IMR-90 (cell line): ENCODE data around the gene CPXM2. TPM values are rescaled to one million over a fixed set of nuclear protein-coding genes. Genes with fewer than 3 reads are reported as not detected.

ENCODE experiments used
- ATAC-seq: fragments of 200-7000 bp; cut with Tn5 transposase; 2 replicates; pipeline ENCODE4 v1.9.1; 2020; ENCODE audit warnings: low read depth, mild to moderate bottlenecking, moderate library complexity
- BruUV-seq: library from RNA; stranded (reverse); fragments of 400-500 nt; replicated peaks from 2 replicates; lab custom pipeline; 2021; lab: Mats Ljungman, UMichigan
- CTCF ChIA-PET: fragments of 300-600 bp; formaldehyde crosslinking; extraction: SDS; loops from one replicate; lab custom pipeline; 2021; ENCODE audit warnings: antibody characterized with exemption; lab: Yijun Ruan, JAX
- POLR2A ChIA-PET: fragments of 300-600 bp; sonication (Branson Sonifier 250); formaldehyde crosslinking; loops from one replicate; lab custom pipeline; 2022; ENCODE audit warnings: antibody characterized with exemption; ENCODE audit not compliant: unreplicated experiment; lab: Charles Lee
- DNase-seq: peaks from one replicate; pipeline ENCODE4 v3.0.0; 2013
- H2AFZ ChIP-seq: replicated peaks from 2 replicates; pipeline ENCODE3; 2013; ENCODE audit warnings: low read length, mild to moderate bottlenecking; ENCODE audit not compliant: poor library complexity
- H2AK5ac ChIP-seq: 2 replicates; pipeline ENCODE4 v1.6.1; 2013; ENCODE audit warnings: low read depth, low read length, inconsistent platforms
- H2AK9ac ChIP-seq: replicated peaks from 2 replicates; pipeline ENCODE3; 2013; ENCODE audit warnings: mild to moderate bottlenecking, low read depth, low read length, moderate library complexity; ENCODE audit not compliant: poor library complexity
- H2BK120ac ChIP-seq: 2 replicates; pipeline ENCODE4 v1.6.1; 2013; ENCODE audit warnings: low read depth, low read length, inconsistent platforms
- H2BK15ac ChIP-seq: 3 replicates; pipeline ENCODE4 v1.6.1; 2013; ENCODE audit warnings: low read depth, low read length, inconsistent platforms
- H2BK20ac ChIP-seq: 2 replicates; pipeline ENCODE4 v1.6.1; 2013; ENCODE audit warnings: low read depth, mild to moderate bottlenecking, inconsistent platforms, low read length, moderate library complexity
- H2BK5ac ChIP-seq: 2 replicates; pipeline ENCODE4 v1.6.1; 2013; ENCODE audit warnings: mild to moderate bottlenecking, low read depth, low read length, inconsistent platforms; ENCODE audit not compliant: poor library complexity, severe bottlenecking
- H3K14ac ChIP-seq: replicated peaks from 2 replicates; pipeline ENCODE4 v1.6.1; 2013; ENCODE audit warnings: low read depth, low read length, inconsistent platforms
- H3K18ac ChIP-seq: 2 replicates; pipeline ENCODE4 v1.6.1; 2013; ENCODE audit warnings: low read depth, low read length, control low read depth
- H3K23ac ChIP-seq: 2 replicates; pipeline ENCODE4 v1.6.1; 2013; ENCODE audit warnings: low read depth, low read length, inconsistent platforms
- H3K27ac ChIP-seq: 2 replicates; pipeline ENCODE4 v1.5.1; 2013; ENCODE audit warnings: mild to moderate bottlenecking, control low read depth, low read length; ENCODE audit not compliant: insufficient read depth
- H3K27me3 ChIP-seq: 2 replicates; pipeline ENCODE4 v1.6.1; 2013; ENCODE audit warnings: low read length; ENCODE audit not compliant: control insufficient read depth, insufficient read depth
- H3K36me3 ChIP-seq: 2 replicates; pipeline ENCODE4 v1.6.1; 2013; ENCODE audit warnings: low read length, mixed read lengths; ENCODE audit not compliant: control insufficient read depth, insufficient read depth
- H3K4ac ChIP-seq: 2 replicates; pipeline ENCODE4 v1.6.1; 2013; ENCODE audit warnings: low read depth, low read length, inconsistent platforms
- H3K4me1 ChIP-seq: 2 replicates; pipeline ENCODE4 v1.6.1; 2013; ENCODE audit warnings: low read length, mixed read lengths; ENCODE audit not compliant: control insufficient read depth, insufficient read depth
- H3K4me2 ChIP-seq: 2 replicates; pipeline ENCODE4 v1.6.1; 2013; ENCODE audit warnings: low read depth, mild to moderate bottlenecking, control low read depth, low read length, moderate library complexity
- H3K4me3 ChIP-seq: 2 replicates; pipeline ENCODE4 v1.5.1; 2013; ENCODE audit warnings: low read depth, mild to moderate bottlenecking, control low read depth, low read length, moderate library complexity; ENCODE audit not compliant: insufficient read depth
- H3K56ac ChIP-seq: 2 replicates; pipeline ENCODE4 v1.6.1; 2013; ENCODE audit warnings: low read length, inconsistent platforms; ENCODE audit not compliant: insufficient read depth; ENCODE audit errors: extremely low read depth
- H3K79me1 ChIP-seq, 2 experiments: 2 replicates each; pipeline ENCODE4 v1.6.1; 2013; ENCODE audit warnings: low read length in 2 of 2, inconsistent platforms in 1 of 2, low read depth in 1 of 2
- H3K9ac ChIP-seq: 2 replicates; pipeline ENCODE4 v1.6.1; 2013; ENCODE audit warnings: low read depth, low read length, control low read depth
- H3K9me1 ChIP-seq: 2 replicates; pipeline ENCODE4 v1.6.1; 2013; ENCODE audit warnings: low read length, inconsistent platforms; ENCODE audit not compliant: insufficient read depth
- H3K9me3 ChIP-seq: 2 replicates; pipeline ENCODE4 v1.6.1; 2013; ENCODE audit warnings: low read length; ENCODE audit not compliant: control insufficient read depth, insufficient read depth
- H4K20me1 ChIP-seq: 2 replicates; pipeline ENCODE4 v1.6.1; 2013; ENCODE audit warnings: low read length, inconsistent platforms; ENCODE audit not compliant: insufficient read depth
- H4K5ac ChIP-seq: 2 replicates; pipeline ENCODE4 v1.6.1; 2013; ENCODE audit warnings: mild to moderate bottlenecking, low read depth, low read length, control low read depth
- H4K8ac ChIP-seq, 2 experiments: 2 replicates each; pipeline ENCODE4 v1.6.1; 2013; ENCODE audit warnings: low read depth in 2 of 2, low read length in 2 of 2, control low read depth in 1 of 2, inconsistent platforms in 1 of 2
- H4K91ac ChIP-seq: 2 replicates; pipeline ENCODE4 v1.6.1; 2013; ENCODE audit warnings: low read depth, low read length, inconsistent platforms; ENCODE audit not compliant: insufficient read depth
- BHLHE40 ChIP-seq: fragments of 150-350 bp; IDR thresholded peaks from 2 replicates; pipeline ENCODE4 v1.6.1; 2016; ENCODE audit warnings: mild to moderate bottlenecking, low read depth, low read length
- CEBPB ChIP-seq: IDR thresholded peaks from 2 replicates; pipeline ENCODE4 v1.6.1; 2012; ENCODE audit warnings: low read depth, low read length, improper control_type of control experiment
- ELK1 ChIP-seq: fragments of 150-350 bp; IDR thresholded peaks from 2 replicates; pipeline ENCODE4 v1.6.1; 2016; ENCODE audit warnings: low read depth, mild to moderate bottlenecking, low read length, moderate library complexity, borderline replicate concordance
- MAFK ChIP-seq: IDR thresholded peaks from 2 replicates; pipeline ENCODE4 v1.6.1; 2012; ENCODE audit warnings: low read depth, low read length, improper control_type of control experiment
- MAZ ChIP-seq: IDR thresholded peaks from 2 replicates; pipeline ENCODE4 v1.6.1; 2012; ENCODE audit warnings: low read depth, mild to moderate bottlenecking, low read length, improper control_type of control experiment, moderate library complexity, borderline replicate concordance
- MXI1 ChIP-seq: IDR thresholded peaks from 2 replicates; pipeline ENCODE4 v1.6.1; 2012; ENCODE audit warnings: low read depth, mild to moderate bottlenecking, low read length, moderate library complexity, borderline replicate concordance
- NFE2L2 ChIP-seq: fragments of 150-350 bp; IDR thresholded peaks from 2 replicates; pipeline ENCODE4 v1.6.1; 2016; ENCODE audit warnings: low read depth, mild to moderate bottlenecking, low read length
- RCOR1 ChIP-seq: IDR thresholded peaks from 2 replicates; pipeline ENCODE4 v1.6.1; 2012; ENCODE audit warnings: mild to moderate bottlenecking, low read length, improper control_type of control experiment; ENCODE audit not compliant: insufficient replicate concordance
- RFX5 ChIP-seq: IDR thresholded peaks from 2 replicates; pipeline ENCODE4 v1.8.0; 2012; ENCODE audit warnings: low read depth, mild to moderate bottlenecking, low read length, moderate library complexity
- SMC3 ChIP-seq: fragments of 150-350 bp; IDR thresholded peaks from 2 replicates; pipeline ENCODE4 v1.6.1; 2016; ENCODE audit warnings: low read depth, mild to moderate bottlenecking, antibody characterized with exemption, low read length, moderate library complexity
- WGBS, 2 experiments: methylation state at CpG; one replicate each; pipeline versions ENCODE4 v1.1.5 to v1.1.7; 2013; ENCODE audit warnings: missing lambda C conversion rate in 2 of 2; ENCODE audit not compliant: insufficient read length in 1 of 2; ENCODE audit errors: extremely low coverage in 2 of 2; 5-methylcytosine and 5-hydroxymethylcytosine counted together
- dilution Hi-C: fragments of 300-500 bp; cut with HindIII; formaldehyde crosslinking; loops from one replicate; pipeline ENCODE4 v1.14.3; 2018; ENCODE audit warnings: low sequenced_read_pairs; ENCODE audit not compliant: unreplicated experiment
- in situ Hi-C: fragments of 300-500 bp; cut with MboI; formaldehyde crosslinking; loops from 3 replicates; pipeline ENCODE4 v1.14.3; 2019; ENCODE audit warnings: low sequenced_read_pairs, inconsistent platforms, mixed read lengths
- intact Hi-C: fragments of 100-400 bp; cut with micrococcal nuclease; formaldehyde crosslinking; loops from 2 replicates; pipeline ENCODE4 v1.10.0; 2022
- polyA plus RNA-seq, 3 experiments: library from polyadenylated mRNA; depleted of rRNA; stranded (reverse); fragments of >200 nt; gene quantifications; 2 replicates each; pipeline ENCODE4 v1.2.3, GENCODE V29; 2012; ENCODE audit warnings: low replicate concordance in 1 of 3
- total RNA-seq: library from RNA; depleted of rRNA; stranded (reverse); fragments of >200 nt; gene quantifications from 2 replicates; pipeline ENCODE4 v1.2.3, GENCODE V29; 2012
- TF ChIP-seq, protein P1 (sequence below): fragments of 150-350 bp; IDR thresholded peaks from 2 replicates; pipeline ENCODE4 v1.6.1; 2017; ENCODE audit warnings: mild to moderate bottlenecking, antibody characterized with exemption, low read length, low read depth

CPXM2 gene
- total and polyA plus RNA-seq, 2 of the 4 experiments (the other 2 are of a cell fraction), result not detected

GRCh38 chr10:123930340-123931001 is 38.9 kb upstream of the CPXM2 start:
- H2AFZ ChIP-seq, result no peak overlapping the region
- no peak overlapping the region for H3K27ac ChIP-seq
- no peak overlapping the region for H2AK5ac ChIP-seq
- intact Hi-C loops (no loop called here), in situ Hi-C loops (no loop called here), dilution Hi-C loops (no loop called here)
- WGBS, 2 experiments, result 25% methylated on average over 2 of the region's 9 CpGs; no CpG with 5 or more reads in 1 of the 2 experiments
- H4K20me1 ChIP-seq, result no peaks in the 10 kb centered on the region
- H3K9ac ChIP-seq, result no peak overlapping the region
- no peak overlapping the region for H2BK120ac ChIP-seq
- ATAC-seq (no peak), DNase-seq (peak; percentile 15)
- no peaks in the 10 kb centered on the region for H3K9me1 ChIP-seq
- H4K91ac ChIP-seq, result no peak overlapping the region
- H3K4ac ChIP-seq, result no peak overlapping the region
- H4K5ac ChIP-seq, result no peak overlapping the region
- H3K4me3 ChIP-seq, result no peak overlapping the region
- no peak overlapping the region for H4K8ac ChIP-seq
- no peak overlapping the region for H2BK15ac ChIP-seq
- no peaks in the 10 kb centered on the region for H3K79me1 ChIP-seq
- POLR2A ChIA-PET, result no interaction called here
- CTCF ChIA-PET, result no interaction called here
- no peak overlapping the region for H2BK20ac ChIP-seq
- no peak overlapping the region for H3K56ac ChIP-seq
- H2BK5ac ChIP-seq, result no peak overlapping the region
- no peak overlapping the region for H3K18ac ChIP-seq
- no peak overlapping the region for H2AK9ac ChIP-seq
- H3K27me3 ChIP-seq, result no peaks in the 10 kb centered on the region
- H3K23ac ChIP-seq, result no peak overlapping the region
- BruUV-seq, result no TSS peak
- no peaks in the 10 kb centered on the region for H3K36me3 ChIP-seq
- TF ChIP-seq RCOR1 (no peak), NFE2L2 (no peak), SMC3 (no peak), CEBPB (no peak), MAZ (no peak), MAFK (no peak), MXI1 (no peak), RFX5 (no peak), BHLHE40 (no peak), ELK1 (no peak)
- TF ChIP-seq, protein P1, sequence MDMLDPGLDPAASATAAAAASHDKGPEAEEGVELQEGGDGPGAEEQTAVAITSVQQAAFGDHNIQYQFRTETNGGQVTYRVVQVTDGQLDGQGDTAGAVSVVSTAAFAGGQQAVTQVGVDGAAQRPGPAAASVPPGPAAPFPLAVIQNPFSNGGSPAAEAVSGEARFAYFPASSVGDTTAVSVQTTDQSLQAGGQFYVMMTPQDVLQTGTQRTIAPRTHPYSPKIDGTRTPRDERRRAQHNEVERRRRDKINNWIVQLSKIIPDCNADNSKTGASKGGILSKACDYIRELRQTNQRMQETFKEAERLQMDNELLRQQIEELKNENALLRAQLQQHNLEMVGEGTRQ, result no peak
- H3K14ac ChIP-seq, result no peak overlapping the region
- H3K9me3 ChIP-seq, result peaks cover 31% of the 10 kb centered on the region
- no peak overlapping the region for H3K4me2 ChIP-seq
- no peaks in the 10 kb centered on the region for H3K4me1 ChIP-seq
